K562 (cell line): ENCODE data around the gene RBM19. TPM values are rescaled to one million over a fixed set of nuclear protein-coding genes. Genes with fewer than 3 reads are reported as not detected.
A peak's percentile ranks its signal among the peaks of the same experiment; 100 is the strongest.

ENCODE experiments used
- EWSR1 ChIP-seq: fragments of 450-650 bp; IDR thresholded peaks from 2 replicates; pipeline ENCODE4 v1.6.1; 2018; ENCODE audit warnings: borderline replicate concordance, mild to moderate bottlenecking, low read depth, moderate library complexity; ENCODE audit not compliant: partially characterized antibody
- GATAD2B ChIP-seq: fragments of 450-650 bp; IDR thresholded peaks from 2 replicates; pipeline ENCODE4 v1.6.1; 2017; ENCODE audit warnings: mild to moderate bottlenecking, borderline replicate concordance
- HDAC2 ChIP-seq: fragments of 450-650 bp; IDR thresholded peaks from 2 replicates; pipeline ENCODE4 v1.6.1; 2016; ENCODE audit warnings: mild to moderate bottlenecking
- HOXB6 ChIP-seq: fragments of 250-450 bp; sonication (Bioruptor Pico); IDR thresholded peaks from 2 replicates; pipeline ENCODE4 v1.5.1; 2022; ENCODE audit warnings: mild to moderate bottlenecking, borderline replicate concordance
- MAZ ChIP-seq, 2 experiments: fragments of 450-650 bp in 1 of 2; sonication (generic) in 1 of 2; formaldehyde crosslinking; IDR thresholded peaks in 1 of 2; conservative IDR thresholded peaks in 1 of 2; 2 replicates each; pipeline versions ENCODE4 v1.4.0 to v1.5.0; 2020; ENCODE audit warnings: mild to moderate bottlenecking in 1 of 2, missing genetic modification reagents in 1 of 2
- NCOR1 ChIP-seq: fragments of 450-650 bp; IDR thresholded peaks from 2 replicates; pipeline ENCODE4 v1.6.1; 2016; ENCODE audit warnings: mild to moderate bottlenecking, moderate library complexity
- NEUROD1 ChIP-seq: fragments of 150-350 bp; IDR thresholded peaks from 2 replicates; pipeline ENCODE4 v1.6.1; 2014; ENCODE audit warnings: borderline replicate concordance, low read length, low read depth; ENCODE audit not compliant: partially characterized antibody
- TOE1 ChIP-seq, 2 experiments: fragments of 450-650 bp in 1 of 2; sonication (generic) in 1 of 2; formaldehyde crosslinking in 1 of 2; IDR thresholded peaks; 2 replicates each; pipeline versions ENCODE4 v1.7.1 to v1.8.0; 2016 to 2022; ENCODE audit warnings: borderline replicate concordance in 2 of 2, mild to moderate bottlenecking in 2 of 2, antibody characterized with exemption in 1 of 2, inconsistent platforms in 1 of 2, low read depth in 1 of 2, missing genetic modification reagents in 1 of 2, moderate library complexity in 1 of 2
- polyA plus RNA-seq, 8 experiments: library from polyadenylated mRNA; depleted of rRNA in 4 of 8; stranded (reverse) in 5 of 8; unstranded in 3 of 8; fragments of >200 nt; fragmentation: Nextera tagmentation in 2 of 8; fragmentation: Illumina TruSeq in 1 of 8; extraction: Ambion mirVana in 2 of 8; extraction: Trizol in 1 of 8; gene quantifications; 2 replicates each; pipeline versions ENCODE4 v1.2.1 to v1.2.3, GENCODE V29; 2011 to 2014; ENCODE audit warnings: inconsistent platforms in 1 of 8, missing spikeins in 1 of 8
- total RNA-seq, 7 experiments: library from RNA; depleted of rRNA in 6 of 7; stranded (reverse); fragments of >200 nt in 6 of 7; fragmentation: Illumina TruSeq in 2 of 7; extraction: Trizol in 2 of 7; gene quantifications; 2 replicates each; pipeline versions ENCODE4 v1.2.1 to v1.2.3, GENCODE V29; 2011 to 2021; ENCODE audit warnings: low replicate concordance in 1 of 7
- TF ChIP-seq, protein P1 (sequence below), 2 experiments: fragments of 450-650 bp; formaldehyde crosslinking in 1 of 2; IDR thresholded peaks; 2 replicates each; pipeline versions ENCODE4 v1.4.0 to v1.6.1; 2014 to 2020; ENCODE audit warnings: mild to moderate bottlenecking in 2 of 2, borderline replicate concordance in 1 of 2, low read depth in 1 of 2
- TF ChIP-seq, protein P2 (sequence below), 2 experiments: fragments of 450-650 bp; conservative IDR thresholded peaks; 2 replicates each; pipeline ENCODE4 v1.6.1; 2017; ENCODE audit warnings: mild to moderate bottlenecking in 2 of 2, moderate library complexity in 2 of 2
- TF ChIP-seq, protein P3 (sequence below): sonication (generic); formaldehyde crosslinking; IDR thresholded peaks from 2 replicates; pipeline ENCODE4 v1.8.1; 2023; ENCODE audit warnings: mild to moderate bottlenecking, missing genetic modification reagents

Gene RBM19
- total and polyA plus RNA-seq, 9 of the 15 experiments (the other 6 are each of a cell fraction or from before 2014, with no cell fraction given), result 16.0 to 58.4 (median 37.9) TPM

DNA sequence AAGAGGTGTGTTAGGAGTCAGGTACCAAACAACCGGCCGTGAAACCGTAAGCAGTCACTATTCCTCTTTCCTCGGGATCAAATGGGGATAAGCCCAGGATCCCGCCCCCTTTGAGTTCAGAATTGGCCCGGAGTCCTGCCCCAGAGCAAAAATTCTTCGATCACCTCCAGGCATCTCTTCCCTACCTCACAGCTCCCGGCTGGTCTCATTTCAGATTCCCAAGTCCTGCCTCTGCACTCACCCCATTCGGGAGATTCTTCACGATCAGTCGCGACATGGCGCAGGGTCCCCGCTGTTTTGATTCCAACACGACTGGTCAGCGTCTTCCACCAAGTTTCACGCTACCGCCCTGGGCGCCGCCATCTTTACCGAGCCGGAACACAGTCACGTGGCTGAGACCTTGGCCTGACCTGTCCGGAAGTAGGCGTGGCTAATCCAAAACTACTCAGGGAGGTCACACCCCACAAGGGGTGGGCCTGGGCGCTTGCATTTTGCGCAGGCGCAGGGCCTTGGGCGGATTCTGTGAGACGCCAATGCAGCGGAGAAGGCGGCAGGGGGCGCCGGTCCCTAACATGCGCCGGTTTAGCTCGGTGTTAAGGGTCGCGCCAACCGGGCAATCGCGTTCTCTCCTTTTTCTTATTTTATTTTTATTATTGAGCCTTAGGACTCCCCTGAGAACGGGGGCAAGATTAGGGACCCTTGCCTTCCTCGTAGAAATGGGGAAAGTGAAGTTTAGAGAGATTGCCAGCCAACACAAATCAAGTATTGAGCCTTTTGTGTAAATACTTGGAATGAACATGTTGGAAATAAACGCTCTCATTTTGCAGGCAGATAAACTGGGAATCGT lies at the start of gene RBM19 (continued):
- TF ChIP-seq, protein P1, sequence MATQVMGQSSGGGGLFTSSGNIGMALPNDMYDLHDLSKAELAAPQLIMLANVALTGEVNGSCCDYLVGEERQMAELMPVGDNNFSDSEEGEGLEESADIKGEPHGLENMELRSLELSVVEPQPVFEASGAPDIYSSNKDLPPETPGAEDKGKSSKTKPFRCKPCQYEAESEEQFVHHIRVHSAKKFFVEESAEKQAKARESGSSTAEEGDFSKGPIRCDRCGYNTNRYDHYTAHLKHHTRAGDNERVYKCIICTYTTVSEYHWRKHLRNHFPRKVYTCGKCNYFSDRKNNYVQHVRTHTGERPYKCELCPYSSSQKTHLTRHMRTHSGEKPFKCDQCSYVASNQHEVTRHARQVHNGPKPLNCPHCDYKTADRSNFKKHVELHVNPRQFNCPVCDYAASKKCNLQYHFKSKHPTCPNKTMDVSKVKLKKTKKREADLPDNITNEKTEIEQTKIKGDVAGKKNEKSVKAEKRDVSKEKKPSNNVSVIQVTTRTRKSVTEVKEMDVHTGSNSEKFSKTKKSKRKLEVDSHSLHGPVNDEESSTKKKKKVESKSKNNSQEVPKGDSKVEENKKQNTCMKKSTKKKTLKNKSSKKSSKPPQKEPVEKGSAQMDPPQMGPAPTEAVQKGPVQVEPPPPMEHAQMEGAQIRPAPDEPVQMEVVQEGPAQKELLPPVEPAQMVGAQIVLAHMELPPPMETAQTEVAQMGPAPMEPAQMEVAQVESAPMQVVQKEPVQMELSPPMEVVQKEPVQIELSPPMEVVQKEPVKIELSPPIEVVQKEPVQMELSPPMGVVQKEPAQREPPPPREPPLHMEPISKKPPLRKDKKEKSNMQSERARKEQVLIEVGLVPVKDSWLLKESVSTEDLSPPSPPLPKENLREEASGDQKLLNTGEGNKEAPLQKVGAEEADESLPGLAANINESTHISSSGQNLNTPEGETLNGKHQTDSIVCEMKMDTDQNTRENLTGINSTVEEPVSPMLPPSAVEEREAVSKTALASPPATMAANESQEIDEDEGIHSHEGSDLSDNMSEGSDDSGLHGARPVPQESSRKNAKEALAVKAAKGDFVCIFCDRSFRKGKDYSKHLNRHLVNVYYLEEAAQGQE (IDR thresholded peaks at IDR 0.05; ENCODE audit: borderline replicate concordance), result peak; percentile 82
- TF ChIP-seq, protein P1 (CRISPR knock-in tag; IDR thresholded peaks at IDR 0.05; ENCODE audit: low read depth), result no peak
- TF ChIP-seq HOXB6 (no peak), HDAC2 (peak; percentile 100), GATAD2B (no peak), NEUROD1 (peak; percentile 28), NCOR1 (no peak), MAZ (CRISPR knock-in tag; conservative IDR thresholded peaks at IDR 0.05 in 1 of 2, IDR thresholded peaks at IDR 0.05 in 1 of 2) (peak in 1 of 2 experiments; percentile 25; a peak in 1 of 4 replicates), TOE1 (IDR thresholded peaks at IDR 0.05; ENCODE audit: borderline replicate concordance) (peak; percentile 96), TOE1 (CRISPR knock-in tag; IDR thresholded peaks at IDR 0.05; ENCODE audit: borderline replicate concordance, low read depth) (no peak), EWSR1 (no peak)
- TF ChIP-seq, protein P2, sequence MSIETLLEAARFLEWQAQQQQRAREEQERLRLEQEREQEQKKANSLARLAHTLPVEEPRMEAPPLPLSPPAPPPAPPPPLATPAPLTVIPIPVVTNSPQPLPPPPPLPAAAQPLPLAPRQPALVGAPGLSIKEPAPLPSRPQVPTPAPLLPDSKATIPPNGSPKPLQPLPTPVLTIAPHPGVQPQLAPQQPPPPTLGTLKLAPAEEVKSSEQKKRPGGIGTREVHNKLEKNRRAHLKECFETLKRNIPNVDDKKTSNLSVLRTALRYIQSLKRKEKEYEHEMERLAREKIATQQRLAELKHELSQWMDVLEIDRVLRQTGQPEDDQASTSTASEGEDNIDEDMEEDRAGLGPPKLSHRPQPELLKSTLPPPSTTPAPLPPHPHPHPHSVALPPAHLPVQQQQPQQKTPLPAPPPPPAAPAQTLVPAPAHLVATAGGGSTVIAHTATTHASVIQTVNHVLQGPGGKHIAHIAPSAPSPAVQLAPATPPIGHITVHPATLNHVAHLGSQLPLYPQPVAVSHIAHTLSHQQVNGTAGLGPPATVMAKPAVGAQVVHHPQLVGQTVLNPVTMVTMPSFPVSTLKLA (conservative IDR thresholded peaks at IDR 0.05), result peak; percentile 93 to 98
- TF ChIP-seq, protein P3, sequence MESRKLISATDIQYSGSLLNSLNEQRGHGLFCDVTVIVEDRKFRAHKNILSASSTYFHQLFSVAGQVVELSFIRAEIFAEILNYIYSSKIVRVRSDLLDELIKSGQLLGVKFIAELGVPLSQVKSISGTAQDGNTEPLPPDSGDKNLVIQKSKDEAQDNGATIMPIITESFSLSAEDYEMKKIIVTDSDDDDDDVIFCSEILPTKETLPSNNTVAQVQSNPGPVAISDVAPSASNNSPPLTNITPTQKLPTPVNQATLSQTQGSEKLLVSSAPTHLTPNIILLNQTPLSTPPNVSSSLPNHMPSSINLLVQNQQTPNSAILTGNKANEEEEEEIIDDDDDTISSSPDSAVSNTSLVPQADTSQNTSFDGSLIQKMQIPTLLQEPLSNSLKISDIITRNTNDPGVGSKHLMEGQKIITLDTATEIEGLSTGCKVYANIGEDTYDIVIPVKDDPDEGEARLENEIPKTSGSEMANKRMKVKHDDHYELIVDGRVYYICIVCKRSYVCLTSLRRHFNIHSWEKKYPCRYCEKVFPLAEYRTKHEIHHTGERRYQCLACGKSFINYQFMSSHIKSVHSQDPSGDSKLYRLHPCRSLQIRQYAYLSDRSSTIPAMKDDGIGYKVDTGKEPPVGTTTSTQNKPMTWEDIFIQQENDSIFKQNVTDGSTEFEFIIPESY (CRISPR knock-in tag), result peak; percentile 47; the same call in 1 of the 2 replicates
